Ishikawa (cell line): ENCODE measurements around the gene IL23R.

ENCODE experiments used
- CEBPB ChIP-seq: IDR thresholded peaks from 2 replicates; pipeline ENCODE4 v1.6.1; 2012
- CREB1 ChIP-seq: IDR thresholded peaks from 2 replicates; pipeline ENCODE4 v1.6.1; 2012; ENCODE audit warnings: low read depth
- EP300 ChIP-seq: IDR thresholded peaks from 2 replicates; pipeline ENCODE4 v1.6.1; 2012; ENCODE audit warnings: borderline replicate concordance
- FOXM1 ChIP-seq: IDR thresholded peaks from 2 replicates; pipeline ENCODE4 v1.6.1; 2012; ENCODE audit warnings: low read depth, borderline replicate concordance
- MAX ChIP-seq: IDR thresholded peaks from 2 replicates; pipeline ENCODE4 v1.6.1; 2012
- TEAD4 ChIP-seq: IDR thresholded peaks from 2 replicates; pipeline ENCODE4 v1.6.1; 2012
- USF1 ChIP-seq: IDR thresholded peaks from 2 replicates; pipeline ENCODE4 v1.6.1; 2012
- YY1 ChIP-seq: IDR thresholded peaks from 2 replicates; pipeline ENCODE4 v1.6.1; 2012; ENCODE audit warnings: low read depth
- ZBTB7A ChIP-seq: IDR thresholded peaks from 2 replicates; pipeline ENCODE4 v1.6.1; 2012; ENCODE audit warnings: low read depth
- TF ChIP-seq, protein P1 (sequence below): IDR thresholded peaks from 2 replicates; pipeline ENCODE4 v1.6.1; 2012; ENCODE audit warnings: low read depth, mild to moderate bottlenecking

- TF ChIP-seq TEAD4 (no peak), EP300 (no peak), MAX (no peak), CREB1 (no peak), FOXM1 (no peak), ZBTB7A (no peak), USF1 (no peak), CEBPB (no peak), YY1 (no peak)
- TF ChIP-seq, protein P1, sequence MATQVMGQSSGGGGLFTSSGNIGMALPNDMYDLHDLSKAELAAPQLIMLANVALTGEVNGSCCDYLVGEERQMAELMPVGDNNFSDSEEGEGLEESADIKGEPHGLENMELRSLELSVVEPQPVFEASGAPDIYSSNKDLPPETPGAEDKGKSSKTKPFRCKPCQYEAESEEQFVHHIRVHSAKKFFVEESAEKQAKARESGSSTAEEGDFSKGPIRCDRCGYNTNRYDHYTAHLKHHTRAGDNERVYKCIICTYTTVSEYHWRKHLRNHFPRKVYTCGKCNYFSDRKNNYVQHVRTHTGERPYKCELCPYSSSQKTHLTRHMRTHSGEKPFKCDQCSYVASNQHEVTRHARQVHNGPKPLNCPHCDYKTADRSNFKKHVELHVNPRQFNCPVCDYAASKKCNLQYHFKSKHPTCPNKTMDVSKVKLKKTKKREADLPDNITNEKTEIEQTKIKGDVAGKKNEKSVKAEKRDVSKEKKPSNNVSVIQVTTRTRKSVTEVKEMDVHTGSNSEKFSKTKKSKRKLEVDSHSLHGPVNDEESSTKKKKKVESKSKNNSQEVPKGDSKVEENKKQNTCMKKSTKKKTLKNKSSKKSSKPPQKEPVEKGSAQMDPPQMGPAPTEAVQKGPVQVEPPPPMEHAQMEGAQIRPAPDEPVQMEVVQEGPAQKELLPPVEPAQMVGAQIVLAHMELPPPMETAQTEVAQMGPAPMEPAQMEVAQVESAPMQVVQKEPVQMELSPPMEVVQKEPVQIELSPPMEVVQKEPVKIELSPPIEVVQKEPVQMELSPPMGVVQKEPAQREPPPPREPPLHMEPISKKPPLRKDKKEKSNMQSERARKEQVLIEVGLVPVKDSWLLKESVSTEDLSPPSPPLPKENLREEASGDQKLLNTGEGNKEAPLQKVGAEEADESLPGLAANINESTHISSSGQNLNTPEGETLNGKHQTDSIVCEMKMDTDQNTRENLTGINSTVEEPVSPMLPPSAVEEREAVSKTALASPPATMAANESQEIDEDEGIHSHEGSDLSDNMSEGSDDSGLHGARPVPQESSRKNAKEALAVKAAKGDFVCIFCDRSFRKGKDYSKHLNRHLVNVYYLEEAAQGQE: no peak
Measured at GRCh38 chr1:67236277-67236676, 70.0 kb downstream of the IL23R start.
